AG04450 (cell line): Measurements from ENCODE around the gene TPD52L1. TPM values are rescaled to one million over a fixed set of nuclear protein-coding genes. Genes with fewer than 3 reads are reported as not detected.

ENCODE experiments used
- CTCF ChIA-PET: fragments of 300-600, 350-600 bp; formaldehyde crosslinking; extraction: SDS; loops from one replicate; lab custom pipeline; 2022; ENCODE audit warnings: antibody characterized with exemption, inconsistent platforms; lab: Charles Lee
- POLR2A ChIA-PET: fragments of 350-600 bp; formaldehyde crosslinking; extraction: SDS; loops from one replicate; lab custom pipeline; 2021; ENCODE audit warnings: antibody characterized with exemption, inconsistent platforms; lab: Yijun Ruan, JAX
- DNase-seq: peaks from one replicate; pipeline ENCODE4 v3.0.0-alpha.2; 2011; ENCODE audit warnings: low read depth, low spot score
- H3K27ac ChIP-seq: one replicate; pipeline ENCODE4 v1.5.1; 2012; ENCODE audit warnings: low read depth, low read length, control low read depth
- H3K27me3 ChIP-seq: one replicate; pipeline ENCODE4 v1.6.0; 2012; ENCODE audit warnings: low read length; ENCODE audit not compliant: control insufficient read depth, insufficient read depth
- H3K4me3 ChIP-seq: 2 replicates; pipeline ENCODE4 v1.5.1; 2011; ENCODE audit warnings: mild to moderate bottlenecking, low read depth, low read length, control low read depth
- H3K9me3 ChIP-seq: 2 replicates; pipeline ENCODE4 v1.5.1; 2012; ENCODE audit warnings: low read length; ENCODE audit not compliant: control insufficient read depth, insufficient read depth
- CTCF ChIP-seq: IDR thresholded peaks from 2 replicates; pipeline ENCODE4 v1.5.1; 2011; ENCODE audit warnings: low read depth, low read length, control low read depth, inconsistent platforms
- polyA plus RNA-seq: library from polyadenylated mRNA; depleted of rRNA; stranded (reverse); fragments of >200 nt; gene quantifications from 2 replicates; pipeline ENCODE4 v1.2.3, GENCODE V29; 2011

TPD52L1 gene
- polyA plus RNA-seq, 1 experiment: 11.1 TPM

GRCh38 chr6:125303512-125303854, 149.9 kb downstream of the TPD52L1 start:
- no peak overlapping the region for H3K4me3 ChIP-seq
- no peaks in the 10 kb centered on the region for H3K9me3 ChIP-seq
- ChIA-PET CTCF (no interaction called here), POLR2A (no interaction called here)
- DNase-seq: no peak
- no peak overlapping the region for H3K27ac ChIP-seq
- peaks cover 4% of the 10 kb centered on the region for H3K27me3 ChIP-seq
- TF ChIP-seq CTCF: no peak

GRCh38 chr6:125304970-125305660, 151.5 kb downstream of the TPD52L1 start:
- Histone ChIP-seq H3K27ac (no peak overlapping the region), H3K9me3 (no peaks in the 10 kb centered on the region), H3K4me3 (no peak overlapping the region), H3K27me3 (peaks cover 4% of the 10 kb centered on the region)
- DNase-seq: no peak
- no peak for TF ChIP-seq CTCF
- ChIA-PET CTCF (interaction anchor here (0.7 to 1.2 kb wide), 3 partner anchors 152 to 435 kb away, joined by 3 read pairs; partner anchors contain the start of gene TPD52L1), POLR2A (no interaction called here)

GRCh38 chr6:125306756-125307149, 153.2 kb downstream of the TPD52L1 start:
- CTCF ChIA-PET: interaction anchor here (0.6 to 1.7 kb wide), 4 partner anchors 436 to 566 kb away, joined by 3 to 5 read pairs (median 4); no protein-coding TSS in a partner anchor

GRCh38 chr6:125307150-125307838, 153.7 kb downstream of the TPD52L1 start:
- Histone ChIP-seq H3K9me3 (no peaks in the 10 kb centered on the region), H3K27me3 (peaks cover 4% of the 10 kb centered on the region), H3K27ac (no peak overlapping the region), H3K4me3 (no peak overlapping the region)
- CTCF ChIA-PET: interaction anchor here (0.6 to 1.7 kb wide), 4 partner anchors 437 to 565 kb away, joined by 3 to 5 read pairs (median 4); no protein-coding TSS in a partner anchor
- POLR2A ChIA-PET: no interaction called here
- TF ChIP-seq CTCF: no peak
- DNase-seq: no peak

More at GRCh38 chr6:125306756-125307149, 153.2 kb downstream of the TPD52L1 start:
- POLR2A ChIA-PET: no interaction called here
- H3K9me3 ChIP-seq: no peaks in the 10 kb centered on the region
- H3K4me3 ChIP-seq: no peak overlapping the region
- no peak for TF ChIP-seq CTCF
- H3K27me3 ChIP-seq: peaks cover 4% of the 10 kb centered on the region
- no peak overlapping the region for H3K27ac ChIP-seq
- DNase-seq: no peak

- no peak overlapping the region for H3K27ac ChIP-seq
- ChIA-PET POLR2A (no interaction called here), CTCF (interaction anchor here (1.3 to 6.8 kb wide), 5 partner anchors 437 to 470 kb away, joined by 3 to 137 read pairs (median 5); no protein-coding TSS in a partner anchor)
- no peaks in the 10 kb centered on the region for H3K9me3 ChIP-seq
- DNase-seq: no peak
- H3K4me3 ChIP-seq: no peak overlapping the region
- no peak for TF ChIP-seq CTCF
- peaks cover 5% of the 10 kb centered on the region for H3K27me3 ChIP-seq
These were observed 154.5 kb downstream of the TPD52L1 start for GRCh38 chr6:125307964-125308615.
